NCI-H2227 (cell line): Measurements from ENCODE around the gene SRM.
A peak's percentile ranks its signal among the peaks of the same experiment; 100 is the strongest.
"Not testable (repeated sequence)": the region's sequence is repeated elsewhere in the genome, so short reads cannot be mapped to it uniquely, and the experiment has no call there.

Experiments
- DNase-seq: peaks from one replicate; lab custom pipeline; 2025; ENCODE audit not compliant: unreplicated experiment; lab: John Stamatoyannopoulos, UW

The SRM gene

DNA sequence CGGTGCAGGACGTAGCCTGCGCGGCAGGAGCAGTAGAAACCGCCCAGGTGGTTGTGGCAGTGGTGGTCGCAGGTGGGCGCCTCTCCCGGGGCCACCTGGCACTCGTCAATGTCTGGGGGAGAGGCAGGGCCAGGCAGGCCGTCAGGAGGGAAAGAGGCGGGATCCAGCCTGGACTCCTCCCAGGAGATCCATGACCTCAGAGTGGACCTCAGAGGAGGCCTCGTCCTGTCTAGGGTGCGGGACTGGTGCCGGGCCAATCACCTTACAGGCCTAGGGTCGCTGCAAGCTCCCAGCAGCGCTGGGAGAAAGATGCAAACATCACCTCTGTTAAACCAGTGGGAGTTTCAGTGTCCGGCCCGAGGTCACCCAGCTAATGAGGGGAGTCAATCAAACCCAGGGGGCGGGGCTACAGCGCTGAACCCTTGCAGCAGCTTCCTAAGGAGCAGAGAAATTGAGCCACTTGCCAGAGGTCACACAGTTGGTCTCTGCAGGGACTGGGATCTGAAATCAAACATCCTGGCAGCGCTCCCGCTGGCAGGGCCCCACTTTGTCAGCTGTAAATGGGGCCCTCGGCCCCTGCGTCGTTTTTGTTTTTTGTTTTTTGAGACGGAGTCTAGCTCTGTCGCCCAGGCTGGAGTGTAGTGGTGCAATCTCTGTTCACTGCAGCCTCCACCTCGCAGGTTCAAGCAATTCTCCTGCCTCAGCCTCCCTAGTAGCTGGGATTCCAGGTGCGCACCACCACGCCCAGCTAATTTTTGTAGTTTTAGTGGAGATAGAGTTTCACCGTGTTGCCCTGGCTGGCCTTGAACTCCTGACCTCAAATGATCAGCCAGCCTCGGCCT lies 14.2 kb downstream of the SRM start:
- no peak for DNase-seq

- no peak for DNase-seq
Observed at GRCh38 chr1:11044849-11045427, 14.9 kb downstream of the SRM start.

GRCh38 chr1:11044086-11044848 lies 15.6 kb downstream of the SRM start:
- DNase-seq: no peak

DNA sequence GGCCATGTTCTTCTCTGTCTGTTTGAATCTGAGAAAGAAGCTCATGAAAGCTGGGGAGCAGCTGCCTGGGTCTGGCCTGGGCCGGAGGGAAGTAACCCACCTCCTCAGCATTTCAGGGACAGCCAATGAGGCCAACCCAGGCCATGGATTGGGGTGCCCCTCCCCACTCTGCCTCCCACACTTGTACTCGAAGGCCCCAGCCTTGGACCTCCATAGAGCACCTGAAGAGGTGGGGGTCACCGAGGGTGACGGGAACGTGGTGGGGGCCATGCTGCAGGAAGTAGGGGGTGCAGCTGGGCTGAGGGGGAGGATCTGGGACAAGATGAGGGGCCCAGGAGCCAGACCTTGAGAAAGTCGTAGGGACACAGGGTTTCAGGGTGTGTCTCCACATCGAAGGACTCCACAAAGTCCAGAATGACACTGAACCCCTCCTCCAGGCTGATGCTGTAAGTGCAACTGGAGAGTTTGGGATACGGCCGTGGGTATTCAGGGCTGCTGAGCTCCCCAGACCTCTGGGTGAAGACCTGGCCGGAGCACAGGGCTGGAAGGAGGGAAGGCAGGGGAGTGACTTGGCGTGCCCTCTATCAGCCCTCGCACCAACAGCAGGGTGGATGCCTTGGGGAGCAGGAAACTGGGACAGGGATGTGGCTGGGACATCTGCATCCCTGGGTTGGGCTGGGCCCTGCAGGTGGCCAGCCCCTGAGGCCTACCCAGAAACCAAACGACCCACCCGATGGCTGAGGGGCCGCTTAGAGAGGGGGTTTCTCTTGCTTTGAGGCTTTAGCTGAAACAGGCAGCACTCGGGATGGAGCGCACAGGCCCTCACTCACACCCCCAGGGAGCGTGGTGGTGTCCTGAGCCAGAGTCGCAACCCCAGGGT lies 16.6 kb downstream of the SRM start:
- no peak for DNase-seq

- DNase-seq: no peak
Observed at GRCh38 chr1:11042065-11042464, 17.8 kb downstream of the SRM start.

- DNase-seq: no peak
Observed at GRCh38 chr1:11041048-11041447, 18.8 kb downstream of the SRM start.

DNA sequence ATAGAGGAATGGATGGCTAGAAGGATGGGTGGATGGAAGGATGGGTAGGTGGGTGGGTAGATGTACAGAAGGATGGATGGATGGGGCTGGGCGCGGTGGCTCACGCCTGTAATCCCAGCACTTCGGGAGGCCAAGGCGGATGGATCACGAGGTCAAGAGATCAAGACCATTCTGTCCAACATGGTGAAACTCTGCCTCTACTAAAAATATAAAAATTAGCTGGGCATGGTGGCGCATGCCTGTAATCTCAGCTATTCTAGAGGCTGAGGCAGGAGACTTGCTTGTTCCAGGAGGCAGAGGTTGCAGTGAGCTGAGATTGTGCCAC lies 19.8 kb downstream of the SRM start:
- not testable (repeated sequence) for DNase-seq

DNA sequence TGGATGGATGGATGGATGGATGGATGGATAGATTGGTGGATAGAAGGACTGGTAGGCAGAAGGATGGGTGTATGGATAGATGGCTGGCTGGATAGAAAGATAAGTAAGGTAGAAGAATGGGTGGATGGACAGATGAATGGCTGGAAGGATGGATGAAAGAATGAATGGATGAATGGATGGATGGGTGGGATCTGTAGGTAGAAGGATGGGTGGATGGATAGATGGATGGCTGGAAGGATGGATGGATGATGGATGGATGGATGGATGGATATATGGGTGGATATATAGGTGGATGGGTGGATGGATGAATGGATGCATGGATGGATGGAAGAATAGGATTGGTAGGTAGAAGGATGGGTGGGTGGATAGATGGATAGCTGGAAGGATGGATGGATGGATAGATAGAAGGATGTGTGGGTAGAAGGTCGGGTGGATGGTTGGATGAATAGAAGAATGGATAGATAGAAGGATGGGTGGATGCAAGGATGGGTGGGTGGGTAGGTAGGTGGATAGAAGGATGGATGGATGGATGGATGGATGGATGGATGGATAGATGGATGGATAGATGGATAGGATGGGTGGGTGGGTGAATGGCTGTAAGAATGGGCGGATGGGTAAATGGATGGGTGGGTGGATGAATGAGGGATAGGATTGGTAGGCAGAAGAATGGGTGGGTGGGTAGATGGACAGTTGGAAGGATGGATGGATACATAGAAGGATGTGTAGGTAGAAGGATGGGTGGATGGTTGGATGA lies 20.3 kb downstream of the SRM start:
- no peak for DNase-seq

- DNase-seq: peak; percentile 92
Observed at GRCh38 chr1:11037740-11038182, 22.1 kb downstream of the SRM start.

GRCh38 chr1:11037019-11037739 lies 22.6 kb downstream of the SRM start:
- DNase-seq: not testable (repeated sequence)

- DNase-seq: no peak
Observed at GRCh38 chr1:11031624-11032262, 28.1 kb downstream of the SRM start.

GRCh38 chr1:11030865-11031264 lies 29.0 kb downstream of the SRM start:
- no peak for DNase-seq

DNA sequence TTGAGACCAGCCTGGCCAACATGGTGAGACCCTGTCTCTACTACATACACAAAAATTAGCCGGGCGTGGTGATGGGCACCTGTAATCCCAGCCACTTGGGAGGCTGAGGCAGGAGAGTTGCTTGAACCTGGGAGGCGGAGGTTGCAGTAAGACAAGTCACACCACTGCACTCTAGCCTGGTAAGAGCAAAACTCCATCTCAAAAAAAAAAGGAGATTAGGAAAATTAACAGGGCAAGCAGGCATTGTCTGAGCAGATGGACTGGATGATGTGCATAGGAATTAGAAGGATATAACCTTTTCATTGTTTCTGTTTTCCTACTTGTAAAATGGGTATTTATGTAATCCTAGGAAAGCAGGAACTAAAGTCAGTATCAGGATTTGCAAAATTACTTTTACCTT lies 31.8 kb downstream of the SRM start:
- DNase-seq: no peak

- DNase-seq: no peak
Observed at GRCh38 chr1:11027316-11027715, 32.5 kb downstream of the SRM start.

DNA sequence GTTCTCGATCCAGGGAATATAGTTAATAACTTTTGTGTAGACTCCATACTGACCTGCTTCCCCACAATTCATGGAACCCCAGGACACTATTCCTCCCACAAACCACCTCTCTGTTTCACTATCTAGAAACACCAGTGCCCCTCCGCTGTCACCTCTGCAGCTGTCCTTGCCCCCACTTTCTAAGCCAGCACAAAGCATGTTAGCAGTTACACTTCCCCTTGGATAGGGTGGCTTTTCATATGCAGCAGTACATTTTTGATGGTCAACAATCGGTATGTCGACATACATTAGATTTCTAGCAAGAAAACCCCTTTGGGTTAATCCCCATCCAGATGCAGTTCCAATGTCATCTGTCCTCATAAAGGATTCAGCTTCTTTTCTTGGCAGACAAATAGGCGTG lies 32.9 kb downstream of the SRM start:
- no peak for DNase-seq

GRCh38 chr1:11026052-11026451 lies 33.8 kb downstream of the SRM start:
- no peak for DNase-seq

- no peak for DNase-seq
Observed at GRCh38 chr1:11025618-11026017, 34.2 kb downstream of the SRM start.

- DNase-seq: no peak
Observed at GRCh38 chr1:11024874-11025203, 35.0 kb downstream of the SRM start.

- no peak for DNase-seq
Observed at GRCh38 chr1:11024154-11024873, 35.5 kb downstream of the SRM start.
